ENCODE measurements around the gene TPSD1. TPM values are rescaled to one million over a fixed set of nuclear protein-coding genes. Genes with fewer than 3 reads are reported as not detected.

Gene TPSD1
- total and polyA plus RNA-seq, 2 donors (not counting 3 experiments of a cell fraction or from before 2014, with no cell fraction given), result not detected

- Histone ChIP-seq H3K27me3 (ENCODE audit: control insufficient read depth in 2 of 2, insufficient read depth in 2 of 2, low read length in 2 of 2) (no peaks in the 10 kb centered on the region), H3K4me2 (ENCODE audit: insufficient read depth, low read length) (no peak overlapping the region), H3K27ac (ENCODE audit: insufficient read depth, low read depth, low read length) (no peak overlapping the region), H2AFZ (ENCODE audit: low read depth, low read length) (no peak overlapping the region), H3K9me3 (replicated peaks; ENCODE audit: control insufficient read depth, insufficient read depth, low read length) (no peaks in the 10 kb centered on the region), H3K4me1 (ENCODE audit: control insufficient read depth, extremely low read depth, insufficient read depth, low read length) (peaks cover 2% of the 10 kb centered on the region), H3K36me3 (ENCODE audit: control insufficient read depth in 2 of 2, extremely low read depth in 1 of 2, insufficient read depth in 2 of 2, low read length in 2 of 2) (no peaks in the 10 kb centered on the region), H3K79me2 (ENCODE audit: control insufficient read depth, insufficient read depth, low read length) (no peaks in the 10 kb centered on the region), H3K4me3 (replicated peaks in 1 of 3; ENCODE audit: insufficient read depth in 1 of 3, low read depth in 1 of 3, low read length in 3 of 3) (no peak overlapping the region), H3K9me1 (replicated peaks; ENCODE audit: control insufficient read depth, extremely low read depth, insufficient read depth, low read length) (no peaks in the 10 kb centered on the region), H4K20me1 (replicated peaks; ENCODE audit: control insufficient read depth, extremely low read depth, insufficient read depth, low read length) (no peaks in the 10 kb centered on the region), H3K9ac (replicated peaks; ENCODE audit: extremely low read depth, insufficient read depth, low read length) (no peak overlapping the region)
- DNase-seq (ENCODE audit: low read depth, low spot score) (no peak), FAIRE-seq (no peak)
- ChIA-PET POLR2A (interaction anchor here (0.6 kb wide), 1 partner anchor 31 kb away, joined by 3 read pairs; no protein-coding TSS in a partner anchor), CTCF (interaction anchor here (1.1 kb wide), 1 partner anchor 37 kb away, joined by 3 read pairs; no protein-coding TSS in a partner anchor)
- intact Hi-C loops (cut with micrococcal nuclease) (no loop called here), dilution Hi-C loops (cut with MboI; ENCODE audit: extremely low pct_ligation_motif_present, low sequenced_read_pairs) (no loop called here)
- no peak for TF ChIP-seq CTCF (IDR thresholded peaks at IDR 0.05; ENCODE audit: extremely low read depth in 1 of 2, insufficient read depth in 1 of 2, low read depth in 1 of 2, low read length in 2 of 2)
- no peak for TF ChIP-seq JUN (IDR thresholded peaks at IDR 0.05; ENCODE audit: borderline replicate concordance, insufficient read depth, insufficient read length, low read depth)
- TF ChIP-seq MAX (IDR thresholded peaks at IDR 0.05; ENCODE audit: insufficient read depth, insufficient read length), result no peak
- no peak for TF ChIP-seq EZH2 (IDR thresholded peaks at IDR 0.05; ENCODE audit: borderline replicate concordance, low read depth, low read length, severe bottlenecking)
- TF ChIP-seq GATA2 (IDR thresholded peaks at IDR 0.05; ENCODE audit: insufficient read depth, insufficient read length, low read depth, low read length), result no peak
- no peak for TF ChIP-seq MYC (IDR thresholded peaks at IDR 0.05; ENCODE audit: low read depth, low read length)
- BruUV-seq (replicated peaks), result no TSS peak
Observed at GRCh38 chr16:1298406-1298805, 42.5 kb downstream of the TPSD1 start.

Data from endothelial cell of umbilical vein (primary cell).